ENCODE measurements around the gene FKBP9.
"Not testable (repeated sequence)": the region's sequence is repeated elsewhere in the genome, so short reads cannot be mapped to it uniquely, and the experiment has no call there.

The FKBP9 gene

DNA sequence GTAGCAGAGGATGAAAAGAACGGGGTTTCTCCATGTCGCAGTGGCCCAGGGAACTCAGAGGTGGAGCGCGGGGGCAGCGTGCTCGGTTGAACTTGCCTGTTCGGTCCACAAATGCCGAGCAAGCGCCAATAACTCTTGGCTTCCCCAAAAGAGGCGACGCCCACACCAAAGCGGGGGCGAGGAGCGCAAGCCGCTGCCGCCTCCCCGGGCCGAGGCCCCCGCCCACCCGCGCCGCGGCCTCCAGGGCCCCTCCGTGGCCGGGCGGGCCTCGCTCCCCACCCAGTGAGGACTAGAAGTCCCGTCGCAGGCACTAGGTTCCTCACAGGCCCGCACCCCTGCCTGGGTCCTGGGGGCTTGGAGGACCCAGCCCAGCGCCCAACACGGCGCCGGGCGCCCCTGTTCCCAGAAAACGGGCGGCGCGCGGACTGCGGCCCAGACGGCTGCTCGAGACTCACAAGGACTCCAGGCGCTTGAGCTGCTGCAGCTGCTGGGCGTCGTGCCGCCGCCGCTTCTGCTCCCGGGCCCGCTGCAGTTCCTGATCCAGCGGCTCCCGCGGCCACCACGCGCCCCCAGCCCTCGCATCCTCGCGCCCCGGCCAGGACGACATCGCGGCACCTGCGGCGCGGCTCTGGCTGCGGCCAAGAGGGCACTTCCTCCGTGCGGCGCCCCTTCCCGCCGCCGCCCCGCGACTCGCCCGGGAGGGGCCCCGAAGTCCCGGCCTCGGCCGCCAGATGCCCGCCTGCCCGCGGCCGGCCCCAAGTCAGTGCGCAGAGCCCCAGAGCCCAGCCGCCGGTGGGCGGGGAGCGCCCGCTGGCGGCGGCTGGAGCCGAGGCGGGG, 14.6 kb upstream of the FKBP9 start:
- peak overlapping the region; percentile 64; the same call in 1 of the 2 replicates for H3K27ac ChIP-seq
- TF ChIP-seq, protein P1, sequence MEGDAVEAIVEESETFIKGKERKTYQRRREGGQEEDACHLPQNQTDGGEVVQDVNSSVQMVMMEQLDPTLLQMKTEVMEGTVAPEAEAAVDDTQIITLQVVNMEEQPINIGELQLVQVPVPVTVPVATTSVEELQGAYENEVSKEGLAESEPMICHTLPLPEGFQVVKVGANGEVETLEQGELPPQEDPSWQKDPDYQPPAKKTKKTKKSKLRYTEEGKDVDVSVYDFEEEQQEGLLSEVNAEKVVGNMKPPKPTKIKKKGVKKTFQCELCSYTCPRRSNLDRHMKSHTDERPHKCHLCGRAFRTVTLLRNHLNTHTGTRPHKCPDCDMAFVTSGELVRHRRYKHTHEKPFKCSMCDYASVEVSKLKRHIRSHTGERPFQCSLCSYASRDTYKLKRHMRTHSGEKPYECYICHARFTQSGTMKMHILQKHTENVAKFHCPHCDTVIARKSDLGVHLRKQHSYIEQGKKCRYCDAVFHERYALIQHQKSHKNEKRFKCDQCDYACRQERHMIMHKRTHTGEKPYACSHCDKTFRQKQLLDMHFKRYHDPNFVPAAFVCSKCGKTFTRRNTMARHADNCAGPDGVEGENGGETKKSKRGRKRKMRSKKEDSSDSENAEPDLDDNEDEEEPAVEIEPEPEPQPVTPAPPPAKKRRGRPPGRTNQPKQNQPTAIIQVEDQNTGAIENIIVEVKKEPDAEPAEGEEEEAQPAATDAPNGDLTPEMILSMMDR (conservative IDR thresholded peaks at IDR 0.05): peak; percentile 88

DNA sequence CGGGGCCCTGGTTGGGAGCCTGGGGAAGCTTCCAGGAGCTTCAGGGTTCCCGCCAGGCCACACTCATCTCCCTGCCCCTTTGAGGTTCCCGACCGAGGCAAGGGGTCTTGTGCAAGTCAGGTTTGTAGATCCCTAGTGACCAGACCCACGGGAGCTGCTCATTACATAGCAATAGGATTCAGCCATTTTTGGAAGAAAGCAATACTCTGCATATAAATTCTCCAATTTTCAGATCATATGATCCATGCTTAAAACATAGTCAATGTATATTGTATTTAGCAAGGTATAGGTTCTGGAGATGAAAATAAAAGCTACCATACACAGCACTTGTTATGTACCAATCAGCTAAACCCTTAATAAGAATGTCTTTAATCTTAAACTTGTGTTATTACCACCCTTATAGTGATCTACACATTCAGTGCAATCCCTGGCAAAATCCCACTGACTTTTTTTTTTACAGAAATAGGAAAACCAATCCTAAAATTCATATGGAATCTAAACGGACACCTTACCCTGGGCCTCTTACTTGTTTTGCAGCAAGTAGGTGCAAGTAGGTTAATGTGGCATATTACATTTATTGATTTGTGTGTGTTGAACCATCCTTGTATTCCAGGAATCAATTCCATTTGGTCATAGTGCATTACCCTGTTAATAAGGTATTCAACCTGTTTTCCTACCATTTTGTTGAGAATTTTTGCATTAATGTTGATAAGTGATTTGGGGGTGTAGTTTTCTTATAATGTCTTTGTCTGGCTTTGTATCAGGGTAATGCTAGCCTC, 13.8 kb upstream of the FKBP9 start:
- peak overlapping the region; percentile 64; the same call in 1 of the 2 replicates for H3K27ac ChIP-seq
- TF ChIP-seq, protein P1 (conservative IDR thresholded peaks at IDR 0.05): peak; percentile 52

DNA sequence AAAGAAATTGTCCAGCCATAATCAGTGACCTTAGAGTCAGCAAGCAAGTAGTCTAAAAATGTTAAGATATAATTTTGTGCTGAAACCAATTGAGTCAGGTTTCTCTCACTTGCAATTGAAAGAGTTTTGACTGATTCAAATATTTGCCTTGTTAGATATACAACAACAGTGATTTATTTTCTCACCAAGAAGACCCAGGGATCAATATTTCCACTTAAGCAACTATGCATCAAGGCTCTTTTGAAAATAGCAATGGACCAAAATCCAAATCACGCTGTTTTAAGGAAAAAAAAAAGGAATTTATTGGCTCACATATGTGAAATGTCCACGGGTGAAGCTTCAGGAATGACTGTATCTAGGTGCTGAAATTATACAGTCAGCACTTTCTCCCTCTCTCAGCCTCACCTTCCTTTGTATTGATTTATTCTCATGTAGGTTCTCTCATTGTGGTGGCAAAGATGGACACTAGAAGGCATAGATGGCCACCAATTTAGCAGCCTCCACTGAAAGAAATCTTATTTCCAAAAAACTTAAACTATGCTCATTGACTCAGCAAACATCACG, 9.7 kb upstream of the FKBP9 start:
- no peak overlapping the region for H3K27ac ChIP-seq
- TF ChIP-seq, protein P1 (conservative IDR thresholded peaks at IDR 0.05): no peak

DNA sequence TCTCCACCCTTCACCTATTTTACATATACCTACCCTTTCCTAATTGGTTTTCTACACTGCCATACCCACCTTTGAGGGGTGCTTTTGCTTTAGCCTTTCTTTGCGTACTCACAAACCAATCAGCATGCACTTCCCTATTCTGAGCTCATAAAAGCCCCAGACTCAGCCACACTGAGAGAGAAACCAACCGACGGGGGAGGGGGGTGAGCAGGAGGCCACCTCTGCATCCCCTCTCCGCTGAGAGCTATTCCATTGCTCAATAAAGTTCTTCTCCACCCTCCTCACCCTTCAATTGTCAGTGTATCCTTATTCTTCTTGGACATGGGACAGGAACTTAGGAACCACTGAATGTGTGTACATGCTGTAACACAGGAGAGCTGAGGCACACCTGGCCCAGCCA, 9.0 kb upstream of the FKBP9 start:
- H3K27ac ChIP-seq: no peak overlapping the region
- TF ChIP-seq, protein P1 (conservative IDR thresholded peaks at IDR 0.05): no peak

DNA sequence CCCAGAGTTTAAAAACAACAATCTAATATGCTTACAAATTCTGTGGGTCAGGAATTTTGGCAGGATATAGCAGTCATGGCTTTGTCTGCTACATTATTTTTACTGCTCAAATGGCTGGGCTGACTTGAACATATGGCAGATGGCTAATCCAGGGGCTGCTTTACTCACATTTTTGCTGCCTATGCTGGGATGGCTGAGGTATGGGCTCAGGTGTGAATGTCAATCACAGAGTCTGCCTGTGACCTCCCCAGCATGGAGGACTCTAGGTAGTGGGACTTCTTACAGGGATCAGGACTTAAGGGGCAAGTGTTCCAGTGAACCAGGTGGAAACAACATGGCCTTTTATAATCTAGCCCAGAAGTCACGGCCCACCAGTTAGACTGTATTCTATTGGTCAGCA, 4.4 kb upstream of the FKBP9 start:
- TF ChIP-seq, protein P1 (conservative IDR thresholded peaks at IDR 0.05): no peak
- H3K27ac ChIP-seq: no peak overlapping the region

DNA sequence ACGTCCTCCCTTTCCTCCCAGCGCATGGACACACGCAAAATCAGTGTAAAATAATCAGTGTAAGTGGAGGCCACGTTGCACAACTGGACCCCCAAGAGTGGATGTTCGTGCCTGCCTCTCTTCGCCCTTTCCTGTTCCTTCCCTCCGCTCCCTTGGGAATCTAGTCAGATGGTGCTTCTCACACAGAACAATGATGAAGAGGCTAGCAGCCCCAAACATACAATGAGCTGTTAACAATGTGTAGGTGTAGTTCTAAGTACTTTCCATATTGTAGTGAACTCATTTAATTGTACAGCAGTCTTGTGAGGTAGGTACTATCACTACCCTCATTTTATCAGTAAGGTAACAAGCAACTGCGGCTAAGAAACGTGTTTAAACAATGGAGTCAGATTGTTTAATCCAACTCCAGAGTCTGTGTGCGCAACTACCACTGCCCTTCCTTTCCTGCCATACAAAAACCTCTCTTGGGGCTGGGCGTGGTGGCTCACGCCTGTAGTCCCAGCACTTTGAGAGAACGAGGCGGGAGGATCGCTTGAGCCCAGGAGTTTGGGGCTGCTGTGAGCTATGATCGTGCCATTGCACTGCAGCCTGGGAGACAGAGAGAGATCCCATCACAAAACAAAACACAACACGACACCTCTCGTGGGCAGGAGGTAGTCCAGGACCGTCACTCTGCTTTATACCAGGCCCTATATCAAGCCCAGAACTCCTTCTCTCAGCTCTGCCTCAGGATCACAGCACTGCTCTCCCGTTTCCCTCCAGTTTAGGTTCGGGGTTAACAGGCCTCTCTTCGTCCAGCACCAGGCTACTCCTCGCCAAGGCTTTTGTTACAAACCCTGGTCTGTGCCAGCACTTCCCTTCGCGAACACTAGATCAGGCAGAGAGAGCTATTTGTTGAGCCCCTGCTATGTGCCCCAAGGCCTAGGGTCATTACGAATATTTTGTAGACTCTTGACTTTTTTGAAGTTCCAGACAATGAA, 1.1 kb downstream of the FKBP9 start:
- peak overlapping the region; percentile 83 for H3K27ac ChIP-seq
- TF ChIP-seq, protein P1 (conservative IDR thresholded peaks at IDR 0.05): no peak

DNA sequence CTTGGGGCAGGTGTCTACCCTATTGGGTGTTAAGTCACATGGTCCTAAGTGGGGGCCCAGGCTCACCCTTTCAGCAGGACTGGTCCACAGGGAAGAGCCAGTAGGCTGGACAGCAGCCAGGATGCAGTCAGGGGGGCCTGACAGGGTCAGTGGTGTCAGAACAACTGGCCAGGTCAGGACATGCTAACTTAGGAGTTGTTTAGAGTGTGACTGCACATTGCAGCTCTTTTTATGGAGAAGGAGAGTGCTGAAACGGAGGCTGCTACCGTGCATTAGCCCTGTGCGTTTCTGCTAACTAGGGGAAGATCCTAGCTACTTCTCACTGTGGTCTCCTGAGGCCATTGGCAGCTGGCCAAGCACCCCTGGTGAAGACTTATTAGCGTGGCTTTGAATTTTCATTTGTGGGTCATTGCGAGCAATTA, 6.7 kb downstream of the FKBP9 start:
- not testable (repeated sequence) for H3K27ac ChIP-seq

Measured in VCaP (cell line).